Measurements from ENCODE around the gene TNFRSF14.
A peak's percentile ranks its signal among the peaks of the same experiment; 100 is the strongest.

TNFRSF14 gene

DNA sequence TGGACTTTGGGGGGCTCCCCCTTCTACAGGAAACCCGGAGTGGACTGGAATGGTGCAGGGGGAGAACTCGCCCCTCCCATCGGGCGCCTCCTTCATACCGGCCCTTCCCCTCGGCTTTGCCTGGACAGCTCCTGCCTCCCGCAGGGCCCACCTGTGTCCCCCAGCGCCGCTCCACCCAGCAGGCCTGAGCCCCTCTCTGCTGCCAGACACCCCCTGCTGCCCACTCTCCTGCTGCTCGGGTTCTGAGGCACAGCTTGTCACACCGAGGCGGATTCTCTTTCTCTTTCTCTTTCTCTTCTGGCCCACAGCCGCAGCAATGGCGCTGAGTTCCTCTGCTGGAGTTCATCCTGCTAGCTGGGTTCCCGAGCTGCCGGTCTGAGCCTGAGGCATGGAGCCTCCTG, at the start of gene TNFRSF14:
Gene TNFRSF14 (plus strand): TSS at position 95 of the 401 bp plus-strand sequence. CDS start 294 bp downstream, at position 389.
- DNase-seq, result peak; percentile 59 to 79 (median 66)

DNA sequence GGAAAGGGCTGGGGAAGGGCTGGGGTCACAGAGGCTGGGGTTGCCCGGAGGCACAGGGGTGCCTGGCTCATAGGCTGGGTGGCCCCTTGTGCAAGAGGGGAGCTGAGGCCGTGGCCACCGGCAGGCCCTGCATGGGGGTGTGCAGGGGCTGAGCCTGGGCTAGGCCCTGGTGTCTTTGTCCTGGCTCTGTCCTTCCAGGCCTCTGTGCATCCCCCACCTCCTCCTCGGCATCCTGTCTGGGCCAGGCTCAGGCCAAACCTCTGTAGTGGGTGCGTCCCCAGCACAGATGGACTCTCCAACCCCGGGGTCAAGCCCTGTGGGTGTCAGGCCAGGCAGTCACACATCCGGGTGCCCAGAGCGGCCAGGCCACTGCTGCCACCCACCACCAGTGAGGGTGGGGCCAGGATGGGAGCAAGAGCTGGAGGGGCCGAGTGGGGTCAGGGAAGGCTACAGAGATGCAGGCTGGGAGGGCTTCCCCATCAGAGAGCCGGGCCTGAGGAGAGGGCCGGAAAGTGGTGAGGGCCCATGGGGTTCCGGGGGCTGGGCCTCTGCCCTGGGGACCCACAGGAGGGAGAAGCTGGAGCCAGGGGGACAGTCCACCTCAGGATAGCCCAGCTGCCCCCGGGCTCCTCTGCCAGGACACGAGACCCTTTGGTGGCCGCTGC, 49.1 kb upstream of the TNFRSF14 start:
- no peak for DNase-seq

DNA sequence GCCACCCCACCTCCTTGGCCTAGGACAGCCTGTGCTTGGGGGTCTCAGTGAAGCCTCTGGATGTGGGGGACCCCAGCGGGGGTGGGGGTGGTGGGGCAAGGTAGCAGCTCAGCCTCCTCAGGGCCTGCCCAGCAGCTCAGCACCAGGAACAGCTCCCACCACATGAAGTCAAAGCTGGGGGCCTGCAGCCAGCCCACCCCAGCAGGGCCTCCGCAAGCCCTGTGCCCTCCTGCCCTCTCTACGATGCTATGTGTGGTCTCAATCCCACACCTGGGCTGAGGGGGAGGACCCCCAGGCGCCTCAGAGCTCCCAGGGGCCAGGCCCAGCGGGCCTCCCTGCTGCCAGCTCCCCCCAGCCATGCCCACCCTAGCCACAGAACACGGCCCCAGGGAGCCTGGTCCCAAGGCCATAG, 48.4 kb upstream of the TNFRSF14 start:
- DNase-seq, result no peak

DNA sequence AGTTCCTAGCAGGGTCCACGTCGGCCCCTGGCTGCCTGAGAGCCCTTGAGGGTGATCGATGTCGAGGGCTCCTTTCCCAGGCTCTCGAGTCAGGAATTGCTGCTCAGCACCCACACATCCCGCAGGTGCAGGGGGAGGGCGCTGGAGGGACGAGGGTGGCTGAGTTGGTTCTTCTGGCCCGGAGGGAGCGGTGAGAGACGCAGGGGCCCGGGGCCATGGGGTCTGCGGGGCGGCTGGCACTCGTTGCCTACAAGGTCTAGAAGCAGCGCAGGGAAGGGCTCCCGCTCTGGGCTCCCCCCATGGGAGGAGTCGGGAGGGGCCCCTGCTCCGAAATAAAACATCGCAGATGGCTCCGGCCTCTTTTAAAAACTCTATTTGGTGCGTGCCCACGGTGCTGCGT, 48.0 kb upstream of the TNFRSF14 start:
- no peak for DNase-seq

DNA sequence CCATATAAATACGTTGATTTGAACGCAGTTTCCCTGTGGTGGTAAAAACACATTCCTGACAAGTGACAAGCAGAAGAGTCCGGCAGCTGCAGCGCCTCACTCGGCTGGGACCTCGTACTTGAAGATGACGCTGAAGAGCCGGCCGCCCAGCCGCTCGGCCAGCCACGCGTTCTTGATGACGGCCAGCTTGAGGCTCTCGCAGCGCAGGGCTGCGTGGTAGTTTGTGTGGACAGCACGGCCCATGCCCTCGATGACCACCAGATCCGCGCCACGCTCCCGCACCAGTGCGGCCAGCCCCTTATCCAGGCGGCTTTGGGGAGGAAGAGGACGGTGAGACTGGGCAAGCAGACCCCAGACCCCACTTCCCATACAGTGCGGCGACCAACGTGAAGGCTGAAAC, 47.4 kb upstream of the TNFRSF14 start:
- DNase-seq, result no peak

DNA sequence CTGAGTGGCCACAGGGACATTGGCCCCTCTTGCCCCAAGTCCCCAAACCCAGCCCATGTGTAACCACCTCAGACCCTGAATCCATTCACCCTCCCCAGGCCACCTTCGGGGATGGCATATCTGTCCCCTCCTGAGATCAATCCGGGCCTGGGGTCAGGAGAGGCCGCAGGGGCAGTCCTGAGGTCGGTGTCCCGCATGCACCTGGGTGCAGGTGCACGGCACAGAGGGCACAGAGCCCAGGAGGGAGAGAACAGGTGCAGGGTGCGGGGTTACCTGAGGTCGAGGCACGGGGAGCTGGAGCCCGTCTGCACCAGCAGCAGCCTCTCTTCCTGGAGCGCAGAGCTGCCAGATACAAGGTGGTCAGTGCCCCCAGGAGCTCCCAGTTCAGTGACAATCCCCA, 46.6 kb upstream of the TNFRSF14 start:
- DNase-seq, result no peak

DNA sequence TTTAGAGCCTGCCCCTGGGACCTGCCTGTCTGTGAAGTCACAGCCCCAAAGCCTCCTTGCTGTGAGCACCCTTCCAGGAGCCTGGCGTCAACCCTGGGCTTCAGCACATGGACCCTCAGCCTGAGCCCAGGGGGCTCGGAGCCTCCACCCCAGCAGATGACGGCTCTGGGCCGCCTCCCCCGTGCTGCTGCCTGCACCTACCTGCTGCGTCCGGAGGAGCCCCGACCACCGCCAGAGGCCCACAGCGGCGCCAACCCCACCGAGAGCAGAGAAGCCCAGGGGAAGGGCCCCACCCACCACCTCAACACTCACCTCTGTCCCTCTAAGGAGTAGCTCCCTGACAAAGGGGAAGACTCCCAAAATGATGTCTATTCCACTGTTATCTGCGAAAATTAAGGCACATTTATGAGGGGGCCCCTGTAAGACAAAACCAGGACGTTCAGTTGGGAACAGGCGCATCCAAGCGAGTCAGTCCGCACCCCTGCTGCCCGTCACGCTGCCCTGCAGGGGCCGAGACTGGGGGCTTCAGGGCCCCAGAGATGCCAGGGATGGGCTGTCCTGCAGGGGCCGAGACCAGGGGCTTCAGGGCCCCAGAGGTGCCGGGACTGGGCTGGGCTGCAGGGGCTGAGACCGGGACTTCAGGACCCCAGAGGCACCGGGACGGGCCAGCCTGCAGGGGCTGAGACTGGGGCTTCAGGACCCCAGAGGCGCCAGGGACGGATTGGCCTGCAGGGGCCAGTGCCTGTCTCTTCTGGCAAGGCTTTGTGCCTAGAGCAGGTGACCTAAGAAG, 45.6 kb upstream of the TNFRSF14 start:
- DNase-seq, result no peak

DNA sequence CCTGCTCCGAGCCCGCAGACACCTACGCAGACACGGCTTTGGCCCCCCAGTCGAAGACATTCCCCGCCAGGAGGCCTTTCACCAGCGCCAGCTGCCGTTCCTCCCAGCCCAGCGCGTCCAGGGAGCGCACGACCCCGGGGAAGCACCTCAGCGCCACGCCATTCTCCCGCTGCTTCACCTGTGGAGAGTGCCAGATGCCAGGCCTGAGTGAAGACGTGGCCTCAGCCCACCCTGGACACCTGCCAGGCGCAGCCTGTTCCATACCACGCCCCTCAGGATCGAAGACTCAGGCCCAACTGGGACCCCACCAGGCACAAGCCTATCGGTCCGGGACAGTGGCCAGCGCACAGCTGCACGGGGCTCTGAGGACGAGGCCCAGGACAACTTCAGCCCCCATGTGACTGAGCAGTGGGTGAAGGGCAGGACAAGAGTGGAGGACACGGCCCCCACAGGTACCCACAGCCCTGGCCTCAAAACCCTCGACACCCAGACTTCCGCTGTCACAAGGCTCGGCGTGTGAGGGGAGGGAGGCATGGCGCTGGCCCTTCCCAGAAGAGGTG, 43.2 kb upstream of the TNFRSF14 start:
- no peak for DNase-seq

DNA sequence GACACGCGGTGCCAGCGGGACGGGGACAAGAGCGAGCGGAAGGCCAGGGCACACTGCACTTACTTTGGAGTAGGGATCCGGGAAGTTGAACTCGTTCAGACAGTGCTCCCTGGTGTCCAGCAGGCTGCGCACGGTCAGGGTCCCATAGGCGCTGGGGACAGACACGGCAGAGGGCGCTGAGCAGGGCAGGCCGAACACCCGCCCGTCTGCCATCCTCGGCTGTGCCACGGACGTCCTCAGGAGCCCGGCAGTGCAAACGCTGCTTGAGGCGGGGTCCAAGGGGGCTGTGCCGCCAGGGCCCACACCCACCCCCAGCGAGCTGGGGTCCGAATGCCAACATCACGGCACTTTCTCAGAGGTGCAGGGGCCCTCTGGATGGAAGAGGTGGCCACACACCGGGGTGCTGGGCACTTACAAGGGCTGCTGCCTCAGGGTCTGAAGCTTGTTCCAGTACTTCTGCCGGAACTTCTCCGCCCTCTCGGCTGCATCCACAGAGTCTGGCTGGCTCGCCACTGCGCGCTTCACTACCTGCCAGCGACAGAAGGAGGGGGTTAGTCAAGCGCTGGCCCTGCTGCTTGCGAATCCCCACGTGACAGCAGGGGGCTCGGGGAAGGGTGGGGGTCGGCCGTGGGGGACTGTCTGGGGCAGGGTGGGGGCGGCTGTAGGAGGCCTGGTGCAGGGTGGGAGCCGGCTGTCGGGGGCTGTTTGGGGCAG, 42.1 kb upstream of the TNFRSF14 start:
- DNase-seq, result no peak

DNA sequence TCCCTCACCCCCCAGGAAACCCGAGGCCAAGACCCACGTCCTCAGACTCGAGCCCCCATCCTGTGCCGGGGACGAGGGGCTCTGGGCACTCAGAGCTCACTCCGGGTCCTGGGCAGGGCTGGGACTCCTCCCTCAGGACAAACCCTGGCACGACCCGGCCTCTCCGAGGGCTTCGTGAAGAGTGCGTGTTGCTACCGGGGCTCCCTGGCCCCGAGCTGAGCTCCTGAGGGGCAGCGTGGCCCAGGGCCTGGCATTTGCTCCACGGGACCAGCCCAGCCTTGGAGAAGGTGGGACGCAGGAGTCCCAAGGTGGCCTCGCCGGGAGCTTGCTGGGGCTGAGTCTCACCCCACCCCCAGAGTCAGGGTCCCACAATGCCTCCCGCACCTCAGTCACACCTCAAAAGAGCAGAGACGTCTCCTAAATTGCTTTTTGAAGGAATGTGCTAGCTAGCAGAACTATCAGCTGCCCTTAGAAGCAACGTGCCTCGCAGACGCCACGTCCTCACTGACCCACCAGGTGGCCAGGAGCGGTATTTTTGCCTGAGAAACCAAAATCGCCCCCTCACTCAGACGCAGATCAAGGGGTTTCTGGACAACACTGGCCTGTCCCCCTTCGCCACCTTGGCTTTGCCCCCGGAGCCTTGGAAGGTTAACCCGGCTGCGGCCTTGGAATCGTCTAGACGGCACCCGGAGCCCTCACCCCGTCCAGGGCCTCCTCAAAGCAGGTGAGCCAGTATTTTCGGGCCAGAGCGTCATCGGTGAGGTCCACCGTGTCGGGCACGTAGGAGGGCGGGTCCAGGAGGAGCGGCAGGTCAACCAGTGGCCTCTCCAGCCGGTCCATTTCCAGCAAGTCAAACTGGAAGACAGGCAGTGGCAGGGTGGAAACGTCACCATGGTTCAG, 41.1 kb upstream of the TNFRSF14 start:
- no peak for DNase-seq

DNA sequence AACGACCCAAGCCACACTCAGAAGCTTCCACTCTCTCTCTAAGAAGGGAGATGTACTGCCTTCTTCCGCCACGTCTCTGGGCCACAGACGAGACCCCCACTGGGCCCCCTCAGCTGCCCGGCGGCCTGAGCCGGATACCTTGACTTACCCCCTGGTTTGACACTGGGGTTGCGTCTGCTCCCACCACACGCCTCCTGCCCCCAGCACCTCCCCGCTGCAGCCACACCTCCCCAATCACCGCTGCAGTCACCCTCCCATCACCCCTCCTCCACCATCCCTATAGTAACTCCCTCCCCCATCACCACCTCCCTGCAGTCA, 40.4 kb upstream of the TNFRSF14 start:
- DNase-seq, result no peak

DNA sequence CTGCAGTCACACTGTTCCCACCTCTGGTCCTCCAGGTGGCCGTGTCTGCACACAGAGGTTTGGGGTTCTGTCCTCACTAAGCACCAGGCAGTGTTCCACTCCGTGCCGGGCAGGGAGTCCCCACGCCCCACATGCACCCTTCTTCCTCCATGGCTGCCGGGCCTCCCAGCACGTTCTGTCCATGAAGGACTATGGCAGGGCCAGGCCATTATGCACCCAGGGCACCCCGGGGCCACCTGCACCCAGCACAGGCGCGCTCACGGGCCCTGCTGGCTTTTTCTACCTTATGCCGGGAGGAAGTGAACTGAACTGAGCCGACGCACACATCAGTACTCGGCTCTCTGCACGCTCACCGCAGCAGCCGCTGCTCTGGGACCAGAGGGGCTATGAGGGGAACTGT, 40.0 kb upstream of the TNFRSF14 start:
- no peak for DNase-seq

DNA sequence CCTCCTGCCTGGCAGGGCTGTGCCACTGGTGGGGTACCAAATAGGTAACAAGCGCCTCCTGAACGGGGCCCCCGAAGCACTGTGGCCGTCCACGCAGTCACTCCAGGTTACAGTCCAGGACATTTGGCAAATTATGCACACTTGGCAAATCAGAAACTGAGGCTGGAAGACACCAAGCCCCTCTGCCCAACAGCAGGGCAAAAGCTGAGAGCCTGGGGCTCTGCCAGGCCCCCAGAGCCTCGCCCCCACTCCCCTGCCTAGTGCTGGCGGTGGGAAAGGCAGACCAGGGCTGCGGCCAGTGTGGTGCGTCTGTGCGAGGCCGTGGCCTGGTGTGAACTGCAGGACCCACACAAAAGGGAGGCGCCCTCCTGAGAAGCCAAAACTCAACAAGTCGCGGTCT, 39.2 kb upstream of the TNFRSF14 start:
- DNase-seq, result no peak

DNA sequence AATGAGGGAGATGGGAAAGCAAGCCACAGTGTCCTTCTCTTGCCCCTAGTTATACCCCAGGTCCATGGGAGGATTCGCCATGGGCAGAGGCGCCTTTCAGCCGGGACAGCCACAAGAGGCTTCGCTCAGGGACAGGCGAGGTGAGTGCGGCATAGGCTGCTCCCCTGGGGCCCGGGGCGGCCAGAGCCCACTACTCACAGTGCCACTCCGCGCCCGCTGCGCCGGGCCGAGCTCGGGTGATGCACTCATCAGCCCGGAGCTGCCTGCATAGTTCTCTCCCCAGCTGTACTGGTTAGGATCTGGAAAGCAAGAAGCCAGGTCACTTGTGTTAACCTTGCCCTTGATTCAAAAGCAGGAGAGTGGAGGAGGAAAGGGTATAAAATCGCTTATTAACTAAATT, 38.2 kb upstream of the TNFRSF14 start:
- no peak for DNase-seq

DNA sequence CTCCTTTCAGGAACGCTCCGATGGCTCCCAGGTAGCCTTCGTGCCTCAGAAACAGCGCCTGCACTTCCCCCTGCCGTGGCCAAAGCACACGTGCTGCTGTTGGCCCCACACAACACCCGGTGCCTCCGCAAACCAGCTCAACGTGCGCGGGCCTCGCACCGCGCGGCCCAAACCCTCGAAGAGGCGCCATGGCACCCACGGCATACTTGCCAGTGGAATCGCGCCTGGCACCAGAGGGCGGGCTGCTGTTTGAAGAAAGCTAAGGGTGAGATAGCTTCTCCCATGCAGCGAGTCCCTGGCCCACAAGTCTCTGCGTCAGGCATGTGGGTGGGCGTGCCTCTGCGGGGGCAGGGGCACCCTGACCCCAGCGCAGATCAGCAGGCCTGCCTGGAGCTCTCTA, 37.6 kb upstream of the TNFRSF14 start:
- no peak for DNase-seq

DNA sequence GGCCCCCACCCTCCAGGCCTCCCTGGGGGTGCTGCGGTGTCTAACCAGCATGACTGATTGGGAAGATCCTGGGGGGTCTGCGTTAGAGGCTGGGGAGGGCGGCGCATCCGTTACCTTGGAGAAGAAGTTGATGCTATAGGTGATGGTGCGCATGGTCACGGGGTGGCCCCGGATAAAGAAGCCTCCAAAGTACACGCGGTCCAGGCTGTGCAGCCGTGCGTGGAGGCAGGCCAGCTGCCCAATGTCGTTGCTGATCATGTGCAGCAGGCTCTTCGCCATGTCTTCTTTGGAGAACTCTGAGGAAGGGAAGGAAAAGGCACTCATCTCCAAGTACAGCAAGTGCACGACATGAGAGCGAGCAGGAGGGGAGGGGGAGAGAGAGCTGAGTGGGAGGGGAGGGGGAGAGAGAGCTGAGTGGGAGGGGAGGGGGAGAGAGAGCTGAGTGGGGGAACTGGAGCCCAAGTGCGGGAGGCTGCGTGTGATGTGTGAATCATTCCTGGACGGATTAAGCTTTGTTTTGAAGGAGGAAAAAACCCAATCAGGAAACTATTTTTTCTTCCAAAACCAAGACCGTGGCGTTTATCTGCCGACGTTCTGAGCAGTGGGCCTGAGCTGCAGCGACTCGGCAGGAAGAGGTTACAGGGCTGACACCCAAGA, 37.0 kb upstream of the TNFRSF14 start:
- no peak for DNase-seq

DNA sequence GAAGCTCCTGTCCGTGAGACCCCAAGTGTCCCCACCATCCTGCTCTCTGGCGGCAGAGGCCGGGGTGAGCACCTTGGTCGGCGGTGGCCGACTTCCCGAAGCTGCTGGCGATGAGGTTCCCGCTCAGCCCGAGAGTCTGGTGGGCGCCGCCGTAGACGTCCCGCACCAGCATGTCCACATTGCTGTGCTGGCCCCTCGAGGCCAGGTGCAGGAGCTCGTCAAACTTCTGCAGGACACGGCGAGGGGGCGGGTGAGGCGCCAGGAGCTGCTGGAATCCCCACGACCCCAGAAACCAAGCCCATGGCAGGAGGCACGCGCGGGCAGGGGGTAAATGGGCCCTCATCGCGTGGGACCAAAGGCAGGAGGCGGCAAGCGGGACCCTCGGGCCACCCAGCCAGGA, 36.4 kb upstream of the TNFRSF14 start:
- no peak for DNase-seq

DNA sequence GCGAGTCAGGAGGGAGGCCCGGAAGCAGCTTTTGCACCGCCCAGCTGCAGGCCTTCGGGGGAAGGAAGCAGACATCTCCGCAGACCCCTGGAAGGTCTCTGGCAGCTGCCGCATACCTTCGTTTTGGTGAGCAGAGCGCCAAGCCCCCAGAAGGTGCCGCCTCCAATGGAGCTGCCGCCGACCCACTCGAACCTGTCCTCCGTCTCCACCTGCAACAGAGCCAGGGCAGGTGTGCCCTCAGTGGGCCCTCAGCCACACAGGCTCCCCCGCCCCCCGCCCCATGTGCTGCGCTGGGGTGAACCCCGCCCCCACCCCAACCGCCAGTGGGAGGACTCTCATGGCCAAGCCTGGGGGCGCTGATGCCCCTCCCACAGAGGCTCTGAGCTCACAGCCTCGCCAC, 36.0 kb upstream of the TNFRSF14 start:
- DNase-seq, result no peak

DNA sequence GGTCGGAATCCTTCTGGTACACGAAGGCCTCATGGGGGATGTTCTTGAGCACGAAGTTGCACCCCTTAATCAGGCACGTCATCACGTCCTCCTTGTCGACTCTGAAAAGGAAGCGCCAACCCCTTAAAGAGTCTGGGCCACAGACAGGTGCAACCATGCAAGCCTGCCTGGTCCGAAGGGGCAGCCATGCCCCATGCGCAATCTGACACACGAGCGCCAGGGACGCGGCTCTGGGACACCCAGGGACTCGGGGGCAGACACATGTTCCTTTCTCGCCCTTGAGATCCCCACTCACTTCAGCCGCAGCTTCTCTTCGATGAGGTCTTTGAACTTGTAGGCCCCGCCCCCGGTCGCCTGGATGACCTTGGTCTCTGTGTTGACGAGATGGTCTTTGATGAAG, 35.4 kb upstream of the TNFRSF14 start:
- DNase-seq, result no peak

DNA sequence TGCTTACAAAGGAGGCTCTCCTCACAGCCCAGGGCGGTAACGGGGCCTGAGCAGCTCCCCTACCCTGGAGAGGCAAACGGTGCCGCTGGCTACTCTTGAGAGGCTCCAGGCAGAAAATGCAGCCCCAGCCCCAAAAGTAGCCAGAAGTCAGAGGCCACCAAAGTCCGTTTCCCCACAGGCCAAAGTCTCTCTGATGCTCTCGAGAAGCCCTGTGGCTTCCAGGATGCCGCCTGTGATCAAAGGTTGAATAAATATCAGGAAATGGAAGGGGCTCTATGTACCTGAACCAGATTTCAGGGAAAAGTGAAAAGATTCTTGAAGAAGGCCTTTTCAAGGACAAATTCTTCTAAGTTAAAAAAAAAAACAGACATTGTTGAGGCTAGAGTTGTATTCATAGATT, 33.9 kb upstream of the TNFRSF14 start:
- no peak for DNase-seq

DNA sequence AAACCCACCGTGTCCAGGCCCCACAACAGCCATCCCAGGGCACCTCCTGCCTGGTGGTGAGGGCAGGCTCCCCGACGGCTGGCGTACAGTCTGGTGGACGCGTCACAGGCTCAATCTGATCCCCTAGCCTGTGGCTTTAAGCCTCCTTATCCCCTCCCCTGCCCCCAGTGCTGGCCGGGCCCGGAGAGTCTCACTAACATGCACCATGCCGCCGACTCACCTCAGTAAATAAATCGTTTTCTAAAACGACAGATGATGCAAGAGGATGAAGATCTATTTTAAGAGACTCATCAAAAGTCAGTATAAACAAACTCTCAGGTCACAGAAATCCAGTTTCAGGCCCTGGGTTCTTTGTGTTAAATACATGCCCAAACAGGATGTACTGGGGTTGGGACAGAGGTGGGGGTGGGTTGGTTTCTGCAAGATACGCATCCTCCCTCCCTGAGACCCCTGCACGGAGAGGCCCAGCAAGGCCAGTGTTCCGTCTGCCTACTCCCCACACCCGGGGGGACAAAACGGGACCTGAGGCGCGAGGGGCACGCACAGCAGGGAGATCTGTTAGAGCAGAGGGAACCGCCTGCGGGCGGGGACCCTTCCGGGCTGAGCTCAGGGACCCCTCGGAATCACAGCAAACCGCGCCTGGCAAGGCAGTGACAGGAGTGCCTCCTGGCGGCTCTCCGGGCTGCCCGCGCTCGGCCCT, 32.8 kb upstream of the TNFRSF14 start:
- peak in 5 of 6 experiments; percentile 40 to 69 (median 53) for DNase-seq
